Keratinocyte (primary cell): ENCODE data around the gene CPLANE2. TPM values are rescaled to one million over a fixed set of nuclear protein-coding genes. Genes with fewer than 3 reads are reported as not detected.

Experiments used
- DNase-seq: peaks from one replicate; pipeline ENCODE4 v3.0.0-alpha.2; 2011; ENCODE audit warnings: low read depth, missing footprints, low spot score
- FAIRE-seq: peaks from 2 replicates; lab custom pipeline; 2011; peaks lifted over from hg19 to GRCh38; lab: Jason Lieb, UNC
- H2AFZ ChIP-seq: 2 replicates; pipeline ENCODE4 v1.6.0; 2012; ENCODE audit warnings: low read length, control low read depth, inconsistent platforms; ENCODE audit not compliant: control insufficient read depth
- H3K27ac ChIP-seq: 2 replicates; pipeline ENCODE4 v1.5.1; 2011; ENCODE audit warnings: low read length; ENCODE audit not compliant: control insufficient read depth, insufficient read depth
- H3K27me3 ChIP-seq: 3 replicates; pipeline ENCODE4 v1.6.0; 2011; ENCODE audit warnings: low read length; ENCODE audit not compliant: control insufficient read depth, insufficient read depth; ENCODE audit errors: extremely low read depth
- H3K36me3 ChIP-seq, 2 experiments: 2 replicates in 1 of 2; 3 replicates in 1 of 2; pipeline ENCODE4 v1.5.1; 2011; ENCODE audit warnings: low read length in 2 of 2, mild to moderate bottlenecking in 1 of 2; ENCODE audit not compliant: control insufficient read depth in 2 of 2, insufficient read depth in 2 of 2; ENCODE audit errors: extremely low read depth in 1 of 2
- H3K4me1 ChIP-seq: 3 replicates; pipeline ENCODE4 v1.5.1; 2011; ENCODE audit warnings: low read length; ENCODE audit not compliant: control insufficient read depth, insufficient read depth; ENCODE audit errors: extremely low read depth
- H3K4me2 ChIP-seq: 3 replicates; pipeline ENCODE4 v1.6.0; 2011; ENCODE audit warnings: low read depth, low read length; ENCODE audit not compliant: control insufficient read depth, insufficient read depth; ENCODE audit errors: extremely low read depth
- H3K4me3 ChIP-seq, 3 experiments: fragments of 200-600 bp in 1 of 3; sonication (generic) in 1 of 3; 2 replicates in 2 of 3; 3 replicates in 1 of 3; pipeline ENCODE4 v1.5.1; 2011 to 2016; ENCODE audit warnings: low read length in 3 of 3, mild to moderate bottlenecking in 3 of 3, control low read depth in 2 of 3, inconsistent platforms in 1 of 3, low read depth in 1 of 3, mixed read lengths in 1 of 3, mixed run types in 1 of 3, moderate library complexity in 1 of 3; ENCODE audit not compliant: control insufficient read depth in 2 of 3, insufficient read depth in 2 of 3; ENCODE audit errors: extremely low read depth in 1 of 3
- H3K79me2 ChIP-seq: 2 replicates; pipeline ENCODE4 v1.6.0; 2012; ENCODE audit warnings: low read length; ENCODE audit not compliant: control insufficient read depth, insufficient read depth
- H3K9ac ChIP-seq: 3 replicates; pipeline ENCODE4 v1.6.0; 2011; ENCODE audit warnings: low read length; ENCODE audit not compliant: control insufficient read depth, insufficient read depth; ENCODE audit errors: extremely low read depth
- H3K9me1 ChIP-seq: 3 replicates; pipeline ENCODE4 v1.6.0; 2011; ENCODE audit warnings: low read length; ENCODE audit not compliant: control insufficient read depth, insufficient read depth; ENCODE audit errors: extremely low read depth
- H3K9me3 ChIP-seq: 2 replicates; pipeline ENCODE4 v1.5.1; 2012; ENCODE audit warnings: low read depth, low read length; ENCODE audit not compliant: control insufficient read depth
- H4K20me1 ChIP-seq: 3 replicates; pipeline ENCODE4 v1.6.0; 2011; ENCODE audit warnings: low read length; ENCODE audit not compliant: control insufficient read depth, insufficient read depth; ENCODE audit errors: extremely low read depth
- CTCF ChIP-seq, 3 experiments: IDR thresholded peaks in 1 of 3; conservative IDR thresholded peaks in 1 of 3; optimal IDR thresholded peaks in 1 of 3; 2 replicates in 2 of 3; 3 replicates in 1 of 3; pipeline versions ENCODE3 to v1.5.1; 2011; ENCODE audit warnings: low read length in 3 of 3, mild to moderate bottlenecking in 3 of 3, moderate library complexity in 2 of 3, control low read depth in 1 of 3, inconsistent platforms in 1 of 3; ENCODE audit not compliant: insufficient read depth in 2 of 3; ENCODE audit errors: extremely low read depth in 1 of 3
- EZH2 ChIP-seq: IDR thresholded peaks from one replicate; pipeline ENCODE4 v1.6.1; 2012; ENCODE audit warnings: inconsistent platforms, mild to moderate bottlenecking, low read length, moderate library complexity
- dilution Hi-C: fragments of 300-500 bp; cut with MboI; formaldehyde crosslinking; loops from one replicate; pipeline ENCODE4 v1.7.0; 2020; ENCODE audit warnings: low sequenced_read_pairs; ENCODE audit not compliant: extremely low pct_ligation_motif_present
- polyA plus RNA-seq, 5 experiments: library from polyadenylated mRNA; depleted of rRNA in 3 of 5; stranded (reverse) in 3 of 5; stranded (forward) in 1 of 5; unstranded in 1 of 5; fragments of >200 nt; gene quantifications; 1 replicate in 1 of 5; 2 replicates in 3 of 5; 3 replicates in 1 of 5; pipeline versions ENCODE4 v1.2.1 to v1.2.3, GENCODE V29; 2011 to 2012; ENCODE audit warnings: missing spikeins in 2 of 5, low read depth in 1 of 5, low replicate concordance in 1 of 5

The CPLANE2 gene
- polyA plus RNA-seq, 1 donor (not counting 4 experiments of a cell fraction or from before 2014, with no cell fraction given) = 2.5 TPM

DNA sequence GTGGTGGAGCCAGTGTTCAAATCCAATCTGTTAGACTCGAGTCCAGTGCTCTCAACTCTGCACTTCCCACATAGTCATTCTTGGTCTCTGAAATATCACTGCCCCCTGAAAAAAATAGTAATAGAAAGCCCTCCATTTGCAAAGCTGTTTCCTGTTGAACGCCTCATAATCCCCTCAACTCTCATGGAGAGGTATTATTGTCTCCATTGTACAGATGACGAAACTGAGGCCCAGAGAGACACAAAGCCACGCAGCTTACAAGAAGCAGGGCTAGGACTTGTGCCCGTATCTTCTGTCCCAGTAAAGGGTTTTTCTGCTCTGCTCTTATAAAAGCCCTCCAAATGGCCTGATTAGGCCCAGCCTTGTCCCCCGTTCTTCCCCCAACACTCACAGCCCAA is 18.3 kb downstream of the CPLANE2 start:
- Histone ChIP-seq H3K79me2 (no peaks in the 10 kb centered on the region), H3K27me3 (no peaks in the 10 kb centered on the region), H3K9me1 (no peaks in the 10 kb centered on the region), H3K36me3 (no peaks in the 10 kb centered on the region), H3K4me2 (no peak overlapping the region), H3K4me1 (peaks cover 12% of the 10 kb centered on the region), H3K9ac (no peak overlapping the region), H3K27ac (no peak overlapping the region), H4K20me1 (no peaks in the 10 kb centered on the region), H3K4me3 (no peak overlapping the region), H2AFZ (no peak overlapping the region), H3K9me3 (no peaks in the 10 kb centered on the region)
- no peak for DNase-seq
- TF ChIP-seq CTCF (optimal IDR thresholded peaks at IDR 0.05 in 1 of 3, IDR thresholded peaks at IDR 0.05 in 1 of 3, conservative IDR thresholded peaks at IDR 0.05 in 1 of 3; ENCODE audit: extremely low read depth in 1 of 3, insufficient read depth in 2 of 3, low read length in 3 of 3) (no peak), EZH2 (no peak)
- no peak for FAIRE-seq
- dilution Hi-C loops = no loop called here

DNA sequence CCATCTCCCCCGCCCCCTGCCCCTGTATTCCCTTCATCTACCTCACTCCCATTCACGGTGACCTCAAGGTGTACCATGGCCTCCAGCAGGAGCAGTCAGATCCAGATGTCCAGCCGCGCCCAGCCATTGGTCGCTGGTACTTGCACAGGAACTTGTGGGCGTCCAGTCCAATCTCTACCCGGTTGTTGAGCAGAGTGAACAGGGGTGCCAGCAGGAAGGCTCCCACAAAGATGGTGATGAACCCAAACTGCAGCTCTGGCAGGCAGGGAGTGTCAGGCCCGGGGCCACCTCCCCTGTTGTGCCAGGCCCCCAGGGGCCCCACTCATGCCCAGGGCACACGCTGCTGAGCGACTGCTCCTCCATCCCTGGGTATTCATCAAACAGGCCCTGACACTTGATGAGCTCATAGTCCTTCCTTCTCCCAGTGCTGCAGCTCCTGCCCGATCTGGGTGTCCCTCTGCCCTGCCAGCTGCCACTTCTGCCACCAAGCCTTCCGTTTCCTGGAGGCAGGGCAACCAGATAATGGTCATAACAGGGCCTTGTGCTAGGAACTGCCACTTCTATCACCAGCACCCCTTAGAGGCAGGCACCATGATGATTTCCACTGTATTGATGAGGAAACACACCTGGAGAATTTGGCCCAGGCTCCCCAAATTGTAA is 18.8 kb downstream of the CPLANE2 start:
- TF ChIP-seq EZH2 (no peak), CTCF (optimal IDR thresholded peaks at IDR 0.05 in 1 of 3, IDR thresholded peaks at IDR 0.05 in 1 of 3, conservative IDR thresholded peaks at IDR 0.05 in 1 of 3; ENCODE audit: extremely low read depth in 1 of 3, insufficient read depth in 2 of 3, low read length in 3 of 3) (no peak)
- no peak overlapping the region for H3K9ac ChIP-seq
- no peaks in the 10 kb centered on the region for H4K20me1 ChIP-seq
- H3K4me3 ChIP-seq = no peak overlapping the region
- FAIRE-seq (no peak), DNase-seq (no peak)
- no peaks in the 10 kb centered on the region for H3K79me2 ChIP-seq
- H3K27me3 ChIP-seq = no peaks in the 10 kb centered on the region
- peak overlapping the region; percentile 82 for H3K4me2 ChIP-seq
- H3K4me1 ChIP-seq = peaks cover 12% of the 10 kb centered on the region
- H3K27ac ChIP-seq = no peak overlapping the region
- dilution Hi-C loops = no loop called here
- H3K9me1 ChIP-seq = no peaks in the 10 kb centered on the region
- no peak overlapping the region for H2AFZ ChIP-seq
- no peaks in the 10 kb centered on the region for H3K9me3 ChIP-seq
- no peaks in the 10 kb centered on the region for H3K36me3 ChIP-seq
